GM21723 (cell line): ENCODE data around the gene EP300.
"Not testable (repeated sequence)": the region's sequence is repeated elsewhere in the genome, so short reads cannot be mapped to it uniquely, and the experiment has no call there.

Source experiments
- ATAC-seq: cut with Tn5 transposase; IDR thresholded peaks from one replicate; pipeline ENCODE4 v1.9.1; 2021; ENCODE audit warnings: mild to moderate bottlenecking, moderate library complexity; ENCODE audit not compliant: unreplicated experiment

The EP300 gene

DNA sequence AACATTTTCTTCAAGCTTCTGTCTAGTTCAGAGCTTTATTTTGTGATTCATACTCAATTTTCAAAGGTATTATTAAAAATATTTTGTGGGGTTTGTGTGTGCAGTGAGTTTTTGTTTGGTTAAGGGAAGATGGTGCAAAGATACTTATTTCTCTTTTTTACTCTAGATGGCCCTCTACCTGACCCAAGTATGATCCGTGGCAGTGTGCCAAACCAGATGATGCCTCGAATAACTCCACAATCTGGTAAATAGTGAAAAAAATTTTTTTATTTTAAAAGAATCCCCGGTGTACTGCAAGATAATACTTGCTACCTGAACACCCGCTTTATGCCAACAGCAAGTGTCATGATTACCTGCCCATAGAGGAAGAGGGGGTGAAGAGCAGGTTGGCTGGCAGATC, 54.2 kb downstream of the EP300 start:
- ATAC-seq: no peak

DNA sequence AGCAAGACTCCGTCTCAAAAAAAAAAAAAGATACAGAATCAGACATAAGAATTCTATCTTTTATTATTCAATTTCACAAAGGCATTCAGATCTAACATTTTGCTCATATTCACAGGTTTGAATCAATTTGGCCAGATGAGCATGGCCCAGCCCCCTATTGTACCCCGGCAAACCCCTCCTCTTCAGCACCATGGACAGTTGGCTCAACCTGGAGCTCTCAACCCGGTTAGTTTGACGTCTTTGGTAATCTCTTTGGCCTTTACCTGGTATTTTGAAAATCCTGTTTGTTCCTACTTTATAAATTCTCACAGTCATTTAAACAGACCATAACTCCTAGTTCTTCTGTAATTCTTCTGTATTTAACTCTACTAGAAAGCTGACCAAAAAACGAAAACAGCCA, 55.3 kb downstream of the EP300 start:
- ATAC-seq: no peak

GRCh38 chr22:41152902-41153301, 60.5 kb downstream of the EP300 start:
- ATAC-seq: no peak

- ATAC-seq: no peak
These were observed 64.7 kb downstream of the EP300 start for GRCh38 chr22:41157083-41157482.

- no peak for ATAC-seq
These were observed 76.8 kb downstream of the EP300 start for GRCh38 chr22:41169157-41169556.

GRCh38 chr22:41171996-41172395, 79.6 kb downstream of the EP300 start:
- ATAC-seq: no peak

DNA sequence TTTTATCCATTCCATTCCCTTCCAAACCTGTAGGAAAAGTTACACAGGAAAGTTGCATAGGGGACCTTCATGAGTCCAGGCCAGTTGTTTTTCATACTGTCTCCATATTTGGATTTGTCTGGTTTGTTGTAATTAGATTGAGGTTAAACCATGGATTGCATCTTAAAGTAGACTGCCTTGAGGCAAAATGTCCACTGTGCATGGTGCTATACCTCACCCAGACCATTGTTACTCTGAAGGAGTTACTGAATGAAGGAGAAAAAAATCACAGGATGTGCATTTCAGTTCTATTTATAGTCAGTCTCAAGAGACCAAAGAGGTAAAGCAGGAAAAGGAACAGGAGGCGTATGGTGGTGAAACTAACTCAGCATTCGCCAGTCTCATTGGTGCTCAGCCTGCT, 83.2 kb downstream of the EP300 start:
- no peak for ATAC-seq

DNA sequence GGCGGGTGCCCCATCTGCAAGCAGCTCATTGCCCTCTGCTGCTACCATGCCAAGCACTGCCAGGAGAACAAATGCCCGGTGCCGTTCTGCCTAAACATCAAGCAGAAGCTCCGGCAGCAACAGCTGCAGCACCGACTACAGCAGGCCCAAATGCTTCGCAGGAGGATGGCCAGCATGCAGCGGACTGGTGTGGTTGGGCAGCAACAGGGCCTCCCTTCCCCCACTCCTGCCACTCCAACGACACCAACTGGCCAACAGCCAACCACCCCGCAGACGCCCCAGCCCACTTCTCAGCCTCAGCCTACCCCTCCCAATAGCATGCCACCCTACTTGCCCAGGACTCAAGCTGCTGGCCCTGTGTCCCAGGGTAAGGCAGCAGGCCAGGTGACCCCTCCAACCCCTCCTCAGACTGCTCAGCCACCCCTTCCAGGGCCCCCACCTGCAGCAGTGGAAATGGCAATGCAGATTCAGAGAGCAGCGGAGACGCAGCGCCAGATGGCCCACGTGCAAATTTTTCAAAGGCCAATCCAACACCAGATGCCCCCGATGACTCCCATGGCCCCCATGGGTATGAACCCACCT, 84.7 kb downstream of the EP300 start:
- ATAC-seq: no peak

DNA sequence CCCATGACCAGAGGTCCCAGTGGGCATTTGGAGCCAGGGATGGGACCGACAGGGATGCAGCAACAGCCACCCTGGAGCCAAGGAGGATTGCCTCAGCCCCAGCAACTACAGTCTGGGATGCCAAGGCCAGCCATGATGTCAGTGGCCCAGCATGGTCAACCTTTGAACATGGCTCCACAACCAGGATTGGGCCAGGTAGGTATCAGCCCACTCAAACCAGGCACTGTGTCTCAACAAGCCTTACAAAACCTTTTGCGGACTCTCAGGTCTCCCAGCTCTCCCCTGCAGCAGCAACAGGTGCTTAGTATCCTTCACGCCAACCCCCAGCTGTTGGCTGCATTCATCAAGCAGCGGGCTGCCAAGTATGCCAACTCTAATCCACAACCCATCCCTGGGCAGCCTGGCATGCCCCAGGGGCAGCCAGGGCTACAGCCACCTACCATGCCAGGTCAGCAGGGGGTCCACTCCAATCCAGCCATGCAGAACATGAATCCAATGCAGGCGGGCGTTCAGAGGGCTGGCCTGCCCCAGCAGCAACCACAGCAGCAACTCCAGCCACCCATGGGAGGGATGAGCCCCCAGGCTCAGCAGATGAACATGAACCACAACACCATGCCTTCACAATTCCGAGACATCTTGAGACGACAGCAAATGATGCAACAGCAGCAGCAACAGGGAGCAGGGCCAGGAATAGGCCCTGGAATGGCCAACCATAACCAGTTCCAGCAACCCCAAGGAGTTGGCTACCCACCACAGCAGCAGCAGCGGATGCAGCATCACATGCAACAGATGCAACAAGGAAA, 85.4 kb downstream of the EP300 start:
- ATAC-seq: no peak

GRCh38 chr22:41178425-41178975, 86.1 kb downstream of the EP300 start:
- ATAC-seq: no peak

DNA sequence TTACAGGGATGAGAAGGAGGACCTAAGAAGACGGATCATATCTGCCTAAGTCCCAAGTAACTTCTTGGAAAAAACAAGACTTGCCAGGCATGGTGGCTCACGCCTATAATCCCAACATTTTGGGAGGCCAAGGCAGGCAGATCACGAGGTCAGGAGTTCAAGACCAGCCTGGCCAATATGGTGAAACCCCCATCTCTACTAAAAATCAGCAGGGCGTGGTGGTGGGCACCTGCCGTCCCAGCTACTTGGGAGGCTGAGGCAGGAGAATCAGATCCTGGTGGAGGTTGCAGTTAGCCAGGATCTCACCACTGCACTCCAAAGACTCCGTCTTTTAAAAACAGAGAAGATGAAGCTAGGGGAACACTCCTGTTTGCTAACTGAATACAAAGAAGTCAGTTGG, 88.0 kb downstream of the EP300 start:
- ATAC-seq: not testable (repeated sequence)

DNA sequence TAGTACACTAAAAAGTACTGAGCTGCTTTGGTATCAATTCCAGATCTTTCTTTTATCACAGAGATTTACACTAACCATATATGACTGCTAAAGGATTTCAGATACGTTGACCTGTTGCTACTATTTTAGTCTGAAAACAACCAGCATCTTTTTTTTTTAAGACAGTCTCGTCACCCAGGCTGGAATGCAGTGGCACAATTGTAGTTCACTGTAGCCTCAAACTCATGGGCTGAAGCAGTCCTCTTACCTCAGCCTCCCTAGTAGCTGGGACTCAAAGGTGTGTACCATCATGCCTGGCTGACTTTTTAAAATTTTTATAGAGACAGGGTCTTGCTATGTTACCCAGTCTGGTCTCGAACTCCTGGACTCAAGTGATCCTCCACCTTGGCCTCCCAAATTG, 88.5 kb downstream of the EP300 start:
- ATAC-seq: no peak

GRCh38 chr22:41181349-41182241, 89.2 kb downstream of the EP300 start:
- ATAC-seq: no peak

DNA sequence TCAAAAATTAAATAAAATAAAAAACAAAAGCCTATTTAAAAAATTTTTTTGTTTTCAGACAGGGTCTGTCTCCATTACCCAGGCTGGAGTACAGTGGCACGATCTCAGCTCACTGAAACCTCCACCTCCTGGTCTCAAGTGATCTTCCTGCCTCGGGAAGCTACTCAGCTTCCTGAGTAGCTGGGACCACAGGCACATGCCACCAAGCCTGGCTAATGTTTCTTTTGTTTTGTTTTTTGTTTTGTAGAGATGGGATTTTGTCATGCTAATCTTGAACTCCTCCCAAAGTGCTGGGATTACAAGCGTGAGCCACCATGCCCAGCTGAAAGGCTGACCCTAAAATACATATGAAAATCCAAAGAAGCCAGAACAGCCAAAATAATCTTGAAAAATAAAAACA, 92.3 kb downstream of the EP300 start:
- ATAC-seq: no peak

DNA sequence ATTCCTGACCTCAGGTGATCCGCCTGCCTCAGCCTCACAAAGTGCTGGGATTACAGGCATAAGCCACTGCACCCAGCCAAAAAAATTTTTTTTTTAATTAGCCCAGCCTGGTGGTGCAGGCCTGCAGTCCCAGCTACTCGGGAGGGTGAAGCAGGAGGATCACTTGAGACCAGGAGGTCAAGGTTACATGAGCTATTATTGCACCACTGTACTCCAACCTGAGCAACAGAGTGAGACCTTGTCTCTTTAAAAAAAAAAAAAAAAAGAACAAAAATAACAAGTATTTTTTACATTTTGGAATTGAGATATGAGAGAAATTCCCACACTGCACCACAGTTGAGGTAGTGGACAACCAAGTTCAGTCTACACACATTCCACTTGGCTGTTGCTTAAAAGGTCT, 99.1 kb downstream of the EP300 start:
- ATAC-seq: no peak

GRCh38 chr22:41193829-41194228, 101.4 kb downstream of the EP300 start:
- no peak for ATAC-seq

GRCh38 chr22:41197038-41197972, 104.9 kb downstream of the EP300 start:
- peak; percentile 64 for ATAC-seq

GRCh38 chr22:41198027-41198580, 105.7 kb downstream of the EP300 start:
- ATAC-seq: no peak

DNA sequence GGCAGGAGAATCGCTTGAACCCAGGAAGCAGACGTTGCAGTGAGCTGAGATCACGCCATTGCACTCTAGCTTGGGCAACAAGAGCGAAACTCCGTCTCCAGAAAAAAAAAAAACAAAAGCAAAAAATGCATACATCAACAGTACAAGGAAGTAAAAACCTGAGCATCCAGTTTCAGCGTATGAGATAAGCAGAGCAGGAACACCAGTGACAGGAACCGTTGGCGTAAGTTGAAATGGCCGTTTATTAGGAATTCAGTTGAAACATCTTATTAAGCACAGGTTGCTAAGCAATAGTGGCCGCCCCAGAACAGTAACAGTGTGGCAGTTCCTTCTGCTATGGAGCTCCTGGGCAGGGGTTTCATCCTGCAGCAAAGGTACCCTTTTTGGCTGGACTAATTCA, 108.7 kb downstream of the EP300 start:
- no peak for ATAC-seq

DNA sequence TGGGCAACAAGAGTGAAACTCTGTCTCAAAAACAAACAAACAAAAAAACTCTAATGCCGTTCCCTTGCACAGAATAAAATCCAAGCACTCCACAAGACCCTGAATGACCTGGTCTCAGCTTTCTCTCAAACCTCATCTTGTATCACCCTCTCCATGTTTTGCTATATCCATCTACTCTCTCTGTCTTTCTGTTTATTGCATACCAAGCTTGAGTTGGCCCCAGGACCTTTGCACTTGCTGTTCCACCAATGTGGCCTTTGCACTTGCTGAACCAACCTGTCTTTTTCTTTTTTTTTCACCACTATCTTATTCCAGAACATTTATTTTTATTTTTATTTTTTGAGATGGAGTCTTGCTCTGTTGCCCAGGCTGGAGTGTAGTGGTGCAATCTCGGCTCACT, 110.7 kb downstream of the EP300 start:
- no peak for ATAC-seq
